ENCODE data around the gene HSF2. TPM values are rescaled to one million over a fixed set of nuclear protein-coding genes. Genes with fewer than 3 reads are reported as not detected.

HSF2 gene
- total RNA-seq, 4 donors from 2014 or later = 6.0 to 20.5 (median 9.9) TPM

GRCh38 chr6:122369536-122369935 is 29.9 kb upstream of the HSF2 start:
- no peak overlapping the region for H3K4me3 ChIP-seq
- no peaks in the 10 kb centered on the region for H3K27me3 ChIP-seq
- H3K27ac ChIP-seq = no peak overlapping the region
- no peaks in the 10 kb centered on the region for H3K4me1 ChIP-seq
- intact Hi-C loops (cut with DNase I; ENCODE audit: low total_unique reads) (no loop called here), in situ Hi-C loops (cut with MboI; ENCODE audit: low pct_ligation_motif_present in 1 of 4, low pct_unique_long_range_greater_than_20kb in 1 of 4, low sequenced_read_pairs in 3 of 4) (no loop called here)
- no peaks in the 10 kb centered on the region for H3K9me3 ChIP-seq
- no peak for TF ChIP-seq CTCF (IDR thresholded peaks at IDR 0.05)
- TF ChIP-seq EP300 (IDR thresholded peaks at IDR 0.05; ENCODE audit: low read depth) = no peak
- DNase-seq = no peak
- WGBS, 2 donors (ENCODE audit: low coverage in 1 of 2) = 77 to 100% methylated on average over 1 of the region's 1 CpG
- no peaks in the 10 kb centered on the region for H3K36me3 ChIP-seq

- WGBS, 2 donors (ENCODE audit: low coverage in 1 of 2) = 26 to 34% methylated on average over 2 of the region's 2 CpGs
- TF ChIP-seq EP300 (IDR thresholded peaks at IDR 0.05; ENCODE audit: low read depth) (no peak), POLR2AphosphoS5 (IDR thresholded peaks at IDR 0.05) (no peak), POLR2A (IDR thresholded peaks at IDR 0.05) (no peak), CTCF (IDR thresholded peaks at IDR 0.05) (no peak)
- DNase-seq = no peak
- Histone ChIP-seq H3K4me1 (no peaks in the 10 kb centered on the region), H3K27ac (no peak overlapping the region), H3K4me3 (no peak overlapping the region), H3K27me3 (no peaks in the 10 kb centered on the region), H3K36me3 (no peaks in the 10 kb centered on the region), H3K9me3 (no peaks in the 10 kb centered on the region)
- in situ Hi-C loops (cut with MboI; ENCODE audit: low pct_ligation_motif_present in 1 of 4, low pct_unique_long_range_greater_than_20kb in 1 of 4, low sequenced_read_pairs in 3 of 4) = no loop called here
- intact Hi-C loops (cut with DNase I; ENCODE audit: low total_unique reads) = no loop called here
Observed at GRCh38 chr6:122372647-122373046, 26.8 kb upstream of the HSF2 start.

GRCh38 chr6:122374307-122374706 is 25.1 kb upstream of the HSF2 start:
- WGBS, 2 donors (ENCODE audit: low coverage in 1 of 2) = 69 to 72% methylated on average over 2 of the region's 2 CpGs
- Histone ChIP-seq H3K9me3 (no peaks in the 10 kb centered on the region), H3K36me3 (no peaks in the 10 kb centered on the region), H3K4me1 (no peaks in the 10 kb centered on the region), H3K27me3 (no peaks in the 10 kb centered on the region), H3K27ac (no peak overlapping the region), H3K4me3 (no peak overlapping the region)
- TF ChIP-seq POLR2A (IDR thresholded peaks at IDR 0.05) (no peak), POLR2AphosphoS5 (IDR thresholded peaks at IDR 0.05) (no peak), CTCF (IDR thresholded peaks at IDR 0.05) (no peak), EP300 (IDR thresholded peaks at IDR 0.05; ENCODE audit: low read depth) (no peak)
- no peak for DNase-seq
- in situ Hi-C loops (cut with MboI; ENCODE audit: low pct_ligation_motif_present in 1 of 4, low pct_unique_long_range_greater_than_20kb in 1 of 4, low sequenced_read_pairs in 3 of 4) (no loop called here), intact Hi-C loops (cut with DNase I; ENCODE audit: low total_unique reads) (no loop called here)

GRCh38 chr6:122376246-122376645 is 23.2 kb upstream of the HSF2 start:
- in situ Hi-C loops (cut with MboI; ENCODE audit: low pct_ligation_motif_present in 1 of 4, low pct_unique_long_range_greater_than_20kb in 1 of 4, low sequenced_read_pairs in 3 of 4) = loop anchor here in 1 of 4 donors (25.0 kb wide), 1 partner anchor 161 kb away; no protein-coding TSS in a partner anchor
- no peak overlapping the region for H3K4me3 ChIP-seq

More at GRCh38 chr6:122376246-122376645, 23.2 kb upstream of the HSF2 start:
- 34 to 53% methylated on average over 3 of the region's 3 CpGs for WGBS, 2 donors (ENCODE audit: low coverage in 1 of 2)
- no peak for DNase-seq
- H3K36me3 ChIP-seq = no peaks in the 10 kb centered on the region
- no peaks in the 10 kb centered on the region for H3K4me1 ChIP-seq
- no peak overlapping the region for H3K27ac ChIP-seq
- H3K27me3 ChIP-seq = no peaks in the 10 kb centered on the region
- H3K9me3 ChIP-seq = no peaks in the 10 kb centered on the region
- no peak for TF ChIP-seq POLR2AphosphoS5 (IDR thresholded peaks at IDR 0.05)
- TF ChIP-seq POLR2A (IDR thresholded peaks at IDR 0.05) = no peak
- no peak for TF ChIP-seq CTCF (IDR thresholded peaks at IDR 0.05)
- TF ChIP-seq EP300 (IDR thresholded peaks at IDR 0.05; ENCODE audit: low read depth) = no peak
- intact Hi-C loops (cut with DNase I; ENCODE audit: low total_unique reads) = no loop called here

Measured in transverse colon (tissue), 4 donors.